Prostate gland (tissue), 2 donors: ENCODE data around the gene METTL25B. TPM values are rescaled to one million over a fixed set of nuclear protein-coding genes. Genes with fewer than 3 reads are reported as not detected.

Source experiments
- DNase-seq: peaks from one replicate; pipeline ENCODE4 v3.0.0-alpha.2; 2019; ENCODE audit warnings: low spot score
- H3K27ac ChIP-seq, 2 donors: fragments of 200-600 bp; sonication (generic); 2 replicates each; pipeline ENCODE4 v1.5.1; 2017 to 2019
- H3K27me3 ChIP-seq: fragments of 200-600 bp; sonication (generic); replicated peaks from 2 replicates; pipeline ENCODE4 v1.5.1; 2019; ENCODE audit not compliant: insufficient read depth
- H3K36me3 ChIP-seq, 2 donors: fragments of 200-600 bp; sonication (generic); 1 replicate in 1 of 2; 2 replicates in 1 of 2; pipeline versions ENCODE4 v1.5.1 to v1.8.1; 2017 to 2019
- H3K4me1 ChIP-seq: fragments of 200-600 bp; sonication (generic); replicated peaks from 2 replicates; pipeline ENCODE4 v1.5.1; 2019
- H3K4me3 ChIP-seq, 2 donors: fragments of 200-600 bp; sonication (generic); 2 replicates each; pipeline ENCODE4 v1.5.1; 2017 to 2019
- H3K9me3 ChIP-seq: fragments of 200-600 bp; sonication (generic); 2 replicates; pipeline ENCODE4 v1.5.1; 2017
- POLR2A ChIP-seq: fragments of 450-650 bp; IDR thresholded peaks from one replicate; pipeline ENCODE4 v1.6.1; 2016; ENCODE audit warnings: antibody characterized with exemption, mild to moderate bottlenecking
- POLR2AphosphoS5 ChIP-seq: sonication (generic); formaldehyde crosslinking; IDR thresholded peaks from one replicate; pipeline ENCODE4 v1.6.1; 2017; ENCODE audit warnings: antibody characterized with exemption
- WGBS: methylation state at CpG from one replicate; pipeline ENCODE4 v1.1.5; 2018; 5-methylcytosine and 5-hydroxymethylcytosine counted together
- intact Hi-C: fragments of 100-400 bp; cut with DNase I; formaldehyde crosslinking; loops from one replicate; pipeline ENCODE4 v1.14.2; 2022
- total RNA-seq, 2 donors: library from RNA; depleted of rRNA; stranded (reverse); fragments of >200 nt; gene quantifications; one replicate each; pipeline ENCODE4 v1.1.0, GENCODE V29; 2016
- TF ChIP-seq, protein P1 (sequence below), 4 experiments: fragments of 200-600 bp in 2 of 4; fragments of 450-650 bp in 2 of 4; sonication (generic) in 2 of 4; IDR thresholded peaks; 1 replicate in 3 of 4; 2 replicates in 1 of 4; pipeline ENCODE4 v1.5.1; 2016 to 2019; ENCODE audit warnings: antibody characterized with exemption in 4 of 4, mild to moderate bottlenecking in 2 of 4, moderate library complexity in 2 of 4

METTL25B gene
- total RNA-seq, 2 donors from 2014 or later = 62.0 to 69.5 TPM

DNA sequence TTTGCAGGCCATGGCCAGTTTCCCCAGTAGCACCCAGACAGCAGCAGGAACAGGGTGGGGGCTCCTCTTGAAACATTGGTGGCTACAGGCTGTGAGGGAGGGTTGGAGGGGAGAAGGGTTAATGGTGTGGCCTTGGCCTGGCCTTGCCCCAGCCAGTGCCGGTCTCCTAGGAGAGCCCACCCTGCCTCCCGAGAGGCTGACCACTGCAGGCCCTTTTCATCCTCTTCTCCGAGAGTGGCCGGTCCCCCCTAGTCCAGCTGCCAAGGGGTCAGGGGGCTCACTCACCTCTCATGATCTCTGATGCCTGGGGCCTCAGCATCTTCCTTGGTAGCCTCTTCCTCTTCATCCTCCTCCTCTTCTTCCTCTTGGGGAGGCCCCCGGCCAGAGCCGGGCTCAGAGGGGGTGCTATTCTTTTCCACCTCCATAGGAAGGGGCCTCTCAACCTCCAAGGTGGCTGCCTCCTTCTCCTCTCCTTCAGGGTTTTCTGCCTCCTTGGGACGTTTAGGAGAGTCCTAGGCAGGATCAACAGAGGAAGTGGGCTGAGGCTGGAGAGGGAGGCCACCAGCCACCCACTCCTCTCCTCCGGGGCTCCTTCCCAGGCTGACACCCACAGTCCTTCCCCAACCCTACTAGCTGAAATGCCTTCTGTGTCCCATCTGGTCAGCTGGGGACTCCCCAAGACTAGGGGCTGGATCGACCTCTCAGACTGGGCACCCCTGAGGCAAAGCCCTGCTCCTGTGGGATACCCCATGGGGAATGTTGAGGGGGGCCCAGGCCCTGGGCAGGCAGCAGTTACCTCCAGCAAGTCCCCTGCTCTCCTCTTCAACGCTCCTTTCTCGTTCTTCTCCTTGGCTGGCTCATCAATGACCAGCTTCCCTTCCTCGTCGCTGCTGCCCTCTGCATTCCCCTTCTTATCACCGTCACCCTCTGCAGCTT is 15.4 kb downstream of the METTL25B start:
- Histone ChIP-seq H3K4me1 (peaks cover 20% of the 10 kb centered on the region), H3K36me3 (peaks cover 4 to 20% of the 10 kb centered on the region in 2 donors), H3K27ac (no peak overlapping the region), H3K27me3 (no peaks in the 10 kb centered on the region), H3K9me3 (no peaks in the 10 kb centered on the region), H3K4me3 (no peak overlapping the region)
- TF ChIP-seq POLR2AphosphoS5 = no peak
- TF ChIP-seq, protein P1, sequence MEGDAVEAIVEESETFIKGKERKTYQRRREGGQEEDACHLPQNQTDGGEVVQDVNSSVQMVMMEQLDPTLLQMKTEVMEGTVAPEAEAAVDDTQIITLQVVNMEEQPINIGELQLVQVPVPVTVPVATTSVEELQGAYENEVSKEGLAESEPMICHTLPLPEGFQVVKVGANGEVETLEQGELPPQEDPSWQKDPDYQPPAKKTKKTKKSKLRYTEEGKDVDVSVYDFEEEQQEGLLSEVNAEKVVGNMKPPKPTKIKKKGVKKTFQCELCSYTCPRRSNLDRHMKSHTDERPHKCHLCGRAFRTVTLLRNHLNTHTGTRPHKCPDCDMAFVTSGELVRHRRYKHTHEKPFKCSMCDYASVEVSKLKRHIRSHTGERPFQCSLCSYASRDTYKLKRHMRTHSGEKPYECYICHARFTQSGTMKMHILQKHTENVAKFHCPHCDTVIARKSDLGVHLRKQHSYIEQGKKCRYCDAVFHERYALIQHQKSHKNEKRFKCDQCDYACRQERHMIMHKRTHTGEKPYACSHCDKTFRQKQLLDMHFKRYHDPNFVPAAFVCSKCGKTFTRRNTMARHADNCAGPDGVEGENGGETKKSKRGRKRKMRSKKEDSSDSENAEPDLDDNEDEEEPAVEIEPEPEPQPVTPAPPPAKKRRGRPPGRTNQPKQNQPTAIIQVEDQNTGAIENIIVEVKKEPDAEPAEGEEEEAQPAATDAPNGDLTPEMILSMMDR (IDR thresholded peaks at IDR 0.05) = no peak
- no peak for TF ChIP-seq POLR2A
- WGBS = 81% methylated on average over 14 of the region's 14 CpGs
- DNase-seq = no peak
- intact Hi-C loops = no loop called here

DNA sequence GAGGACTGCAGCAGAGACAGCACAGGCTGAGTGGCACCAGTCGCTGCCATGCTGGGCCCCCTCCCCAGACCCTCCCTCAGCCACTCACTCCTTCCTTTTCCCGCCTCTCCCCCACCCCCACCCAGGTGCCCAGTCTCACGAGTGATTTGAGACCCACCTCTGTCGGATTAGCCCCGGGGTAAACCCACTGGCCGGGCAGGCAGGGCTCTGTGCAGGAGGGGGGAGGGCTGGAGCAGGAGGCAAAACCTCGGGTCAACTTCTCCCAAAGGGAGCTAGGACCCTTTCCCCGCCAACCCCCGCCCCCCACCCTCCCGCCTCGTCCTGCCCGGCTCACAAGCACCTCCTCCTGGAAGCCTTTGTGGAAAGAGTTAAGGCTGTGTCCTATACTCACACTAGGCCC is 16.1 kb downstream of the METTL25B start:
- Histone ChIP-seq H3K9me3 (no peaks in the 10 kb centered on the region), H3K27ac (peak overlapping the region in 1 of 2 donors; percentile 8), H3K36me3 (peaks cover 4 to 20% of the 10 kb centered on the region in 2 donors), H3K4me3 (no peak overlapping the region), H3K27me3 (no peaks in the 10 kb centered on the region), H3K4me1 (peaks cover 26% of the 10 kb centered on the region)
- no peak for TF ChIP-seq POLR2AphosphoS5
- TF ChIP-seq, protein P1 (IDR thresholded peaks at IDR 0.05) = no peak
- no peak for TF ChIP-seq POLR2A
- DNase-seq = no peak
- 79% methylated on average over 12 of the region's 12 CpGs for WGBS
- intact Hi-C loops = no loop called here

DNA sequence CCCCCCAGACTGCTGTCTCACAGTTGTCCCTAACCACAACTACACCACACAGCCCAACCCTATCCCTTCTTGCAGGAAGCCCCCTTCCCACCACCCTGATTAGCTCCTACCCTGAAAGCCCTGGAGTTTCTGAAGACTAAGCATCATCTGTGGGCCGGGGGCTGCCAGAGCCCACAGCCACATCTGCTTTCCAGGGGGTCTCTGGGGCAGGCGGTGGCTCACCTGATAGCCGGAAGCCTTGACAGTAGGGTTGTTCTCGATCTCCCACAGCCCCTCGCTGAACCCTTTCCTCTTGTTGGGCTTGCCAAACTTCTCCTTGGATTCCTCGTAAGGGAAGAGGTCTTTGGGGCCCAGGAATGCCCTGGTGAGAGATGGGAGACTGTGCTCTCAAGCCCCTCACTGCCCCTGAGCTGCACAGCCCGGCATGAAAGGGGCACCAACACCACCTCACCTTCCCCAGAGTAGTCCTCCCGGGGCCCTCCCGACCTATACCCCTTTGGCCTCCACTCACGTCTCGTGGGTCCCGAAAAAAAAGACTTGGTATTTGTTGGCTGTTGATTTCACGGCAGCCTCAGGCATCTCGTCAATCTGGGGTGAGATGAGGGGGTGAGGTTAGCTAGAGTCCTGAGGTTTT is 16.6 kb downstream of the METTL25B start:
- Histone ChIP-seq H3K27me3 (no peaks in the 10 kb centered on the region), H3K27ac (peak overlapping the region in 1 of 2 donors; percentile 8), H3K4me1 (peaks cover 26% of the 10 kb centered on the region), H3K9me3 (no peaks in the 10 kb centered on the region), H3K4me3 (no peak overlapping the region), H3K36me3 (peaks cover 4 to 20% of the 10 kb centered on the region in 2 donors)
- TF ChIP-seq POLR2A (no peak), POLR2AphosphoS5 (no peak)
- TF ChIP-seq, protein P1 (IDR thresholded peaks at IDR 0.05) = no peak
- intact Hi-C loops = no loop called here
- DNase-seq = no peak
- WGBS = 83% methylated on average over 14 of the region's 14 CpGs

DNA sequence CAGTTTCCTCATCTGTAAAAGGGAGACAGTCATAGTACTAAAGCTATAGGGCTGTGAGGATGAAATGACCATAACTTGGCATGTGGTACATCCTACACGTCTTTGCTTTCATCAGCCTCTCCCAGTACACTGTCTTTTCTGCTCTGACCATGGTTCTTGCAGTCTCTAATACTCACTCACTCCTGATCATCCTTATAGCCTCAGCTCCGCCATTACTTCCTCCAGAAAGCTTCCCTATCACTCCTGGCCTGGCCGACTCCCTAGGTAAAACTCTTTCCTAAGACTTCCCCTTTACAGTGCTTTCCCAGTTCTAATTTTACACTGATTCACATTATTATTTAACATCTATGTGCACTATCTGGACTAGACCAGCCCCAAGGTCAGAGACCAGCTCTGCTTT is 17.6 kb downstream of the METTL25B start:
- DNase-seq = no peak
- peaks cover 4 to 20% of the 10 kb centered on the region in 2 donors for H3K36me3 ChIP-seq
- intact Hi-C loops = no loop called here
- peak overlapping the region; percentile 96 to 97 for H3K27ac ChIP-seq
- H3K27me3 ChIP-seq = no peaks in the 10 kb centered on the region
- TF ChIP-seq POLR2AphosphoS5 (no peak), POLR2A (no peak)
- TF ChIP-seq, protein P1 (IDR thresholded peaks at IDR 0.05) = no peak
- 79% methylated on average over 3 of the region's 3 CpGs for WGBS
- peaks cover 26% of the 10 kb centered on the region for H3K4me1 ChIP-seq
- no peaks in the 10 kb centered on the region for H3K9me3 ChIP-seq
- H3K4me3 ChIP-seq = no peak overlapping the region
